Trophoblast cell (in vitro differentiated cells and primary cell): ENCODE measurements around the gene HMOX2.

Experiments
- DNase-seq, 2 donors: peaks; one replicate each; pipeline ENCODE4 v3.0.0-alpha.2; 2016
- H2AFZ ChIP-seq: 2 replicates; pipeline ENCODE4 v1.6.1; 2013; ENCODE audit warnings: low read length, moderate library complexity, mild to moderate bottlenecking; ENCODE audit not compliant: insufficient read depth, poor library complexity
- H2AK5ac ChIP-seq: 2 replicates; pipeline ENCODE4 v1.6.1; 2013; ENCODE audit warnings: mild to moderate bottlenecking, low read length
- H2BK120ac ChIP-seq: 2 replicates; pipeline ENCODE4 v1.6.1; 2013; ENCODE audit warnings: low read length, mild to moderate bottlenecking, moderate library complexity; ENCODE audit not compliant: insufficient read depth, poor library complexity
- H2BK12ac ChIP-seq: 2 replicates; pipeline ENCODE4 v1.6.1; 2013; ENCODE audit warnings: mild to moderate bottlenecking, low read length, moderate library complexity
- H2BK5ac ChIP-seq: 2 replicates; pipeline ENCODE4 v1.6.1; 2013; ENCODE audit warnings: low read length, low read depth, moderate library complexity, mild to moderate bottlenecking; ENCODE audit not compliant: poor library complexity
- H3K14ac ChIP-seq: 2 replicates; pipeline ENCODE4 v1.6.1; 2013; ENCODE audit warnings: mild to moderate bottlenecking, low read length
- H3K18ac ChIP-seq: 2 replicates; pipeline ENCODE4 v1.6.1; 2013; ENCODE audit warnings: mild to moderate bottlenecking, low read length
- H3K23ac ChIP-seq: 2 replicates; pipeline ENCODE4 v1.6.1; 2013; ENCODE audit warnings: low read length
- H3K27ac ChIP-seq: 2 replicates; pipeline ENCODE4 v1.5.1; 2013; ENCODE audit warnings: low read depth, mild to moderate bottlenecking, inconsistent platforms, low read length, moderate library complexity
- H3K27me3 ChIP-seq: 2 replicates; pipeline ENCODE4 v1.6.1; 2013; ENCODE audit warnings: inconsistent platforms, mild to moderate bottlenecking, low read length, moderate library complexity; ENCODE audit not compliant: insufficient read depth
- H3K36me3 ChIP-seq, 2 experiments: 1 replicate in 1 of 2; 2 replicates in 1 of 2; pipeline ENCODE4 v1.6.1; 2013; ENCODE audit warnings: low read length in 2 of 2, mild to moderate bottlenecking in 2 of 2, moderate library complexity in 1 of 2; ENCODE audit not compliant: insufficient read depth in 2 of 2, control insufficient read depth in 1 of 2
- H3K4ac ChIP-seq: 2 replicates; pipeline ENCODE4 v1.6.1; 2013; ENCODE audit warnings: low read depth, mild to moderate bottlenecking, low read length, moderate library complexity
- H3K4me1 ChIP-seq, 2 experiments: 1 replicate in 1 of 2; 2 replicates in 1 of 2; pipeline ENCODE4 v1.6.1; 2013; ENCODE audit warnings: low read length in 2 of 2, mild to moderate bottlenecking in 2 of 2, moderate library complexity in 1 of 2; ENCODE audit not compliant: insufficient read depth in 2 of 2, control insufficient read depth in 1 of 2
- H3K4me2 ChIP-seq: 2 replicates; pipeline ENCODE4 v1.6.1; 2013; ENCODE audit warnings: inconsistent platforms, mild to moderate bottlenecking, low read length, moderate library complexity
- H3K4me3 ChIP-seq: 2 replicates; pipeline ENCODE4 v1.5.1; 2013; ENCODE audit warnings: mild to moderate bottlenecking, low read depth, low read length, inconsistent platforms
- H3K79me1 ChIP-seq: one replicate; pipeline ENCODE4 v1.6.1; 2013; ENCODE audit warnings: low read length
- H3K79me2 ChIP-seq: 2 replicates; pipeline ENCODE4 v1.6.1; 2013; ENCODE audit warnings: low read length, mild to moderate bottlenecking; ENCODE audit not compliant: control insufficient read depth, insufficient read depth, poor library complexity
- H3K9ac ChIP-seq: 2 replicates; pipeline ENCODE4 v1.6.1; 2013; ENCODE audit warnings: mild to moderate bottlenecking, low read length
- H3K9me3 ChIP-seq: 2 replicates; pipeline ENCODE4 v1.6.1; 2013; ENCODE audit warnings: low read depth, mild to moderate bottlenecking, control low read depth, inconsistent platforms, low read length; ENCODE audit not compliant: insufficient read depth
- H4K12ac ChIP-seq: 2 replicates; pipeline ENCODE4 v1.6.1; 2013; ENCODE audit warnings: low read depth, mild to moderate bottlenecking, low read length, moderate library complexity
- H4K8ac ChIP-seq: 2 replicates; pipeline ENCODE4 v1.6.1; 2013; ENCODE audit warnings: low read depth, mild to moderate bottlenecking, low read length, moderate library complexity
- H4K91ac ChIP-seq: one replicate; pipeline ENCODE4 v1.6.1; 2013; ENCODE audit warnings: low read depth, mild to moderate bottlenecking, low read length, moderate library complexity
- WGBS: extraction: QIAGEN DNeasy Blood & Tissue Kit; methylation state at CpG from one replicate; pipeline ENCODE4 v1.1.7; 2013; ENCODE audit warnings: missing lambda C conversion rate; ENCODE audit not compliant: insufficient read length, insufficient coverage; ENCODE audit errors: extremely low coverage; 5-methylcytosine and 5-hydroxymethylcytosine counted together

Gene HMOX2

DNA sequence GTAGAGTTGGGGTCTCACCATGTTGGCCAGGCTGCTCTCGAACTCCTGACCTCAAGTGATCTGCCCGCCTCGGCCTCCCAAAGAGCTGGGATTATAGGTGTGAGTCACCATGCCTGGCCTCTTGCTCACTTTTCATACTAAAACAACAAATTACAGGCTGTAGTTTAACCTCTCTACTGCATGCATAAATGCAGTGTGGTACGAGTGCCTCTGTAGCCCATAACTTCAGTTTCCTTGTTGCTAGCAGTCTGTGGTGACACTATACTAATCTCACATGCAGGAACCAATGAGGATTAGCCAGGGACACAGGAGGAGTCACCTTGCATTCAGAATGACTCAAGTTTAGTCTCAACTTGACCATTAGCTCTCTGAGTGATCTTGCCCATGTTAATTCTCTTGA, 20.1 kb downstream of the HMOX2 start:
- H2AFZ ChIP-seq: no peak overlapping the region
- H3K23ac ChIP-seq: no peak overlapping the region
- no peak overlapping the region for H3K4me3 ChIP-seq
- no peak overlapping the region for H4K91ac ChIP-seq
- no peak overlapping the region for H3K4me2 ChIP-seq
- no peak overlapping the region for H3K18ac ChIP-seq
- no peak overlapping the region for H4K12ac ChIP-seq
- no CpG with 5 or more reads among the region's 4 CpGs for WGBS
- H2BK120ac ChIP-seq: no peak overlapping the region
- no peak overlapping the region for H3K4ac ChIP-seq
- no peak overlapping the region for H2AK5ac ChIP-seq
- H3K9ac ChIP-seq: no peak overlapping the region
- peaks cover 10 to 25% of the 10 kb centered on the region in 2 experiments for H3K4me1 ChIP-seq
- peak in 1 of 2 donors; percentile 52 for DNase-seq
- no peak overlapping the region for H3K14ac ChIP-seq
- H3K79me2 ChIP-seq: no peaks in the 10 kb centered on the region
- no peaks in the 10 kb centered on the region for H3K79me1 ChIP-seq
- no peak overlapping the region for H3K27ac ChIP-seq
- H3K27me3 ChIP-seq: no peaks in the 10 kb centered on the region
- no peaks in the 10 kb centered on the region for H3K36me3 ChIP-seq
- no peak overlapping the region for H2BK5ac ChIP-seq
- no peak overlapping the region for H4K8ac ChIP-seq
- no peak overlapping the region for H2BK12ac ChIP-seq
- H3K9me3 ChIP-seq: no peaks in the 10 kb centered on the region

DNA sequence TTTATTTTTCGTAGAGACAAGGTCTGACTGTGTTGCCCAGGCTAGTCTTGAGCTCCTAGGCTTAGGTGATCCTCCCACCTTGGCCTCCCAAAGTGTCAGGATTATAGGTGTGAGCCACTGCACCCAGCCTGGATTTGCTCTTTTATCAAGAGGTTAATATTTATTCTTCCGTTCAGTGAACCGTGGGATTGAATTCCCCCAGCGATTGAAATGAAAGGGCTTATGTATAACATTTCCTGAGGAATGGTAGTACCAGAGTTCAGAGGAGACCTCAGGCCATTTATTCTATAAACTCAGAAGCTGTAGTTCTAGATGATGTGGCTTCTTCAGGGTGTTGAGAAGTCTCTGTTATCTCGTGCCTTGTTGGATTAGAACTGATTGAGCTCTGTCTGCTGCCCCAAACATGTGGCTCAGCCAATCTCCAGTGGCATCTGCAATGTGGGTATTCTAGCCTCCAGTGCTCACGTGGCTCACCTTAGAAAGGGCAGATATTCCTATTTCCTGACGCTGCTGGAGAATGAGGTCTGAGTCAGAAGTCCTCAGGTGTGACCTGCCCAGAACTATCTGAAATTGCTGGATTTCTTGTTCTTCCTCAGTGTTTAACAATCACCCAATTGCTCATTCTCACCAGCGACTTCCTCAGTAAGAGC, 22.5 kb downstream of the HMOX2 start:
- Histone ChIP-seq H2BK12ac (no peak overlapping the region), H3K9me3 (peaks cover 2% of the 10 kb centered on the region), H3K27ac (no peak overlapping the region), H3K79me1 (no peaks in the 10 kb centered on the region), H2AFZ (no peak overlapping the region), H3K4me3 (no peak overlapping the region), H3K27me3 (no peaks in the 10 kb centered on the region), H4K12ac (no peak overlapping the region), H3K4me1 (peaks cover 10 to 26% of the 10 kb centered on the region in 2 experiments), H4K91ac (no peak overlapping the region), H3K18ac (no peak overlapping the region), H3K9ac (no peak overlapping the region), H2BK5ac (no peak overlapping the region), H4K8ac (no peak overlapping the region), H3K4ac (no peak overlapping the region), H2AK5ac (no peak overlapping the region), H3K14ac (no peak overlapping the region), H3K79me2 (peaks cover 2% of the 10 kb centered on the region), H2BK120ac (no peak overlapping the region), H3K23ac (no peak overlapping the region), H3K36me3 (no peaks in the 10 kb centered on the region), H3K4me2 (no peak overlapping the region)
- DNase-seq: peak; percentile 92 to 93
- no CpG with 5 or more reads among the region's 8 CpGs for WGBS

DNA sequence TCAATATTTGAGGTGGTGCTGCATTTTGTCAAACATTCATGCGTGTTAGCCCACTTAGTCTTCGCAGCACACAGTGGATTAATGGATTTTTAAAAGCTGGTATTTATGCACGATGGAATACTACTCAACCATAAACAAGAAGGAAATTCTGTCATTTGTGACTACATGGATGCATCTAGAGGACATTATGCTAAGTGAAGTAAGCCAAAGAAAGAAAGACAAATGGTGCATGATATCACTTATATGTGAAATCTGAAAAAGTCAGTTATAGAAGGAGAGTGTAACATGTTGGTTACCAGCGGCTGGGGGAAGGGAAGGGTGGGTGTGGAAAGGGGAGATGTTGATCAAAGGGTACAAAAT, 23.0 kb downstream of the HMOX2 start:
- Histone ChIP-seq H3K4me3 (no peak overlapping the region), H2BK5ac (no peak overlapping the region), H3K27me3 (no peaks in the 10 kb centered on the region), H3K23ac (no peak overlapping the region), H2AK5ac (no peak overlapping the region), H2BK120ac (no peak overlapping the region), H3K4me1 (peaks cover 10 to 26% of the 10 kb centered on the region in 2 experiments), H3K4ac (no peak overlapping the region), H3K79me2 (peaks cover 2% of the 10 kb centered on the region), H3K36me3 (no peaks in the 10 kb centered on the region), H3K79me1 (no peaks in the 10 kb centered on the region), H2AFZ (no peak overlapping the region), H4K8ac (no peak overlapping the region), H3K9ac (no peak overlapping the region), H3K9me3 (peaks cover 2% of the 10 kb centered on the region), H2BK12ac (no peak overlapping the region), H3K27ac (no peak overlapping the region), H4K91ac (no peak overlapping the region), H3K4me2 (no peak overlapping the region), H3K18ac (no peak overlapping the region), H3K14ac (no peak overlapping the region), H4K12ac (no peak overlapping the region)
- no CpG with 5 or more reads among the region's 4 CpGs for WGBS
- DNase-seq: no peak

DNA sequence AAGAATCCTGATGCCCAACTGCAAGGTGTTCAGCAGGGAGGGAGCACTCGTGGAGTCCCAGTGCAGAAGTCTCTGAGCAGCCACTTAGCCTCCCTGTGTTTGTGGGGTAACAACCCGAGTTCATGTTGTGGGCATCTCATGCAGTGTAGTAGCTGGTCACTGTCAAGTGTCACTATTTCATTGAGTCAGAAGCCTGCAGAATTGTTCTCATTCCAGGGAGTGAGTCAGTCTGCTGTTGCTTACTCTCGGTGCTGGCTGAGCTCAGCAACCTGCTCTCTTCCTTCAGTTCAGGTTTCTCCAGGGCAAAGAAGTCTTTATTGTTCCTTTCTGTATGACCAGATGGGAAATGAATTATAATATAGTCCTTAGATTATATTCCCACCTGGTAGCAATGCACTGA, 24.1 kb downstream of the HMOX2 start:
- Histone ChIP-seq H4K91ac (no peak overlapping the region), H3K18ac (no peak overlapping the region), H3K79me2 (peaks cover 2% of the 10 kb centered on the region), H3K4me1 (peaks cover 10 to 19% of the 10 kb centered on the region in 2 experiments), H4K12ac (no peak overlapping the region), H3K4ac (no peak overlapping the region), H2AK5ac (no peak overlapping the region), H3K27me3 (no peaks in the 10 kb centered on the region), H2BK120ac (no peak overlapping the region), H4K8ac (no peak overlapping the region), H3K14ac (no peak overlapping the region), H3K79me1 (no peaks in the 10 kb centered on the region), H3K4me3 (no peak overlapping the region), H2AFZ (no peak overlapping the region), H3K9me3 (peaks cover 2% of the 10 kb centered on the region), H3K23ac (no peak overlapping the region), H3K9ac (no peak overlapping the region), H2BK12ac (no peak overlapping the region), H3K27ac (peak overlapping the region; percentile 81), H3K4me2 (peak overlapping the region; percentile 37), H3K36me3 (peaks cover 0 to under 1% of the 10 kb centered on the region in 2 experiments), H2BK5ac (no peak overlapping the region)
- no CpG with 5 or more reads among the region's 3 CpGs for WGBS
- DNase-seq: peak; percentile 72 to 84
